ENCODE data around the gene RNGTT.
"Not testable (repeated sequence)": the region's sequence is repeated elsewhere in the genome, so short reads cannot be mapped to it uniquely, and the experiment has no call there.

The RNGTT gene

DNA sequence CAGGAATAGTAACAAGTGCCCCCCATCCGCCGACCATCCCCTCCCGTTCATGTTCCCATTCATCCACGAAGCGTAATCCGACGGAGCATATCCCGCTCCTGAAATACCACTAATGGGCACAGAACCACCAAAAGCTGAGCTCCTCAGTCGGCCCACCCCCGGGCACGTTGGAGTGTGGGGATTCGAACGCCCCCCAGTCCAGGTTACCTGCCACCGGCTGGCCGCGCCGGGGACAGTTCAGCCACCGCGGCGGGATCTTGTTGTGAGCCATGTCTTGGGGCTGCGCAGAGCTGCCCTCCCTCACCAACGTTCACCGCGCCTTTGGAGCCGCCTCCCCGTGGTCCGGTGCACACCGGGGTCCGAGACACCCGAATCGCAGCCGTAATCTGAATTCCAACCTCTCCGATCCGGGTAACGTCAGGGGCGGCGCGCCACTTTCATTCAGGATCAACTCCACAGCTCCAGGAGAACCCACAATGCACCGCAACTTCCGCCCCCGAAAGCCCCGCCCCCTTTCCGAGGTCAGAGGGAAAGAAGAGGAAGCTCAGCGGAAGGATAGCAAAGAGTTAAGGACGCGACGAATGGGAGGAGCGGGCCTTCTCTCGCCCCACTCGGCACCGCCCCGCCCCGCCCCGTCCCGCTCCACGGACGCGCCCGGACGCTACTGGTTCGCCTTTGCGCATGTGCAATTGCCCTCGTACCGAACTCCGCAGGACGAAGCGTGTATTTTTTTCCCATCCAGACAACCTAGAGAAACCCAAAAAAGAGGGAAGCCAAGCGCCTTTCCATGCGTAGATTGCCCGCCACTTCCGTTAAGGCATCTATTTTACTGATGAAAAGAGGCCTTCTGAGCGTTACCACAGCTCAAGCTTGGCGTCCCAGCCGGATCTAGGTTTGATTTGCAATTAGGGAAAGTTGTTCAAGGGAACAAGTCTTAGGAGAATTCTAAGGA, at the start of gene RNGTT:
Gene RNGTT, minus strand, starts transcription at position 480 of the 952 bp plus-strand sequence. Its CDS starts 209 bp downstream, at position 271.
- peak; percentile 98 for DNase-seq (ENCODE audit: low spot score)

DNA sequence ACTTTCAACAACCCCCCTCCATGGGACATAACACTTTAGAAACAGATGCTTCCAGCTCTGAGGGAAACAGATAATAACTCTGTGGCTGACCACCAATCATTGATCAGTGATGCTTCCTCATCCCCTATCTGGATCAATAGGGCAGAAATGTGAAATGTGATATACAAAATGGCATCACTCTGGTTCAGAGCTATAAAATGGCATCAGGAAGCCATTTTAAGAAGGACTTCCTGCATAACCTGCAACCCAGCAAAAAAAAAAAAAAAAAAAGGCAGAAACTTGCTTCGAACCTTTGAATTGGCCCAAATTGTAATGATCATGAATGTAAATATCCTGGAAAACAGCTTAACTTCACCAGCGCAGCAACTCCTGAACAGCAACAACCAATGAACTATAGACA, 48.0 kb upstream of the RNGTT start:
- no peak for DNase-seq (ENCODE audit: low spot score)

- no peak for DNase-seq (ENCODE audit: low spot score)
These were observed 47.4 kb upstream of the RNGTT start for GRCh38 chr6:89010825-89011224.

- no peak for DNase-seq (ENCODE audit: low spot score)
These were observed 46.2 kb upstream of the RNGTT start for GRCh38 chr6:89009624-89010059.

DNA sequence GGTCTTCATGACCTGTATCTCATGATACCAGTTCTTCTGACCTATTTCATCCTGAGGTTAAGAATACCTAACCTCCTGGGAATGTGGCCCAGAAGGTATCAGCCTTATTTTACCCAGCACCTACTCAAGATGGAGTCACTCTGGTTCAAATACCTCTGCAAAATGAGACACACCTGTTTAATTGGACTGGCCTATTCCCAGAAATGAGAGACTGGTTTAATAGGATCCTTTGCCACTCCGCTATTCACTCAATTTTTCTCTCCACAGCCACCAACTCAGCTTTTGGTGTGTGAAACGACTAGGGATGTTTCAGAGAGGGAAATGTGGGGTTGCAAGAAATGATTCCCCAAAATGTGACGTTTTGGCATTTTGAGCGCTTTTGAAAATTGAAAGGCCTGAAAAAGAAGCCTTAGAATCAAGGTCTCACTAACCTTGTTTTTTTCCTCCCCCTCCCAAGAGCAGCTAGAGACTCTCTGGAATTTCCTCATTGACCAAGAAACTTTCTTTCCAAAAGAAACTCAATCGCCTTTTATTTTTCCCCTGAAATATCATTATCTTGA, 45.5 kb upstream of the RNGTT start:
- no peak for DNase-seq (ENCODE audit: low spot score)

GRCh38 chr6:89008001-89008814, 44.8 kb upstream of the RNGTT start:
- no peak for DNase-seq (ENCODE audit: low spot score)

- no peak for DNase-seq (ENCODE audit: low spot score)
These were observed 44.0 kb upstream of the RNGTT start for GRCh38 chr6:89007209-89008000.

DNA sequence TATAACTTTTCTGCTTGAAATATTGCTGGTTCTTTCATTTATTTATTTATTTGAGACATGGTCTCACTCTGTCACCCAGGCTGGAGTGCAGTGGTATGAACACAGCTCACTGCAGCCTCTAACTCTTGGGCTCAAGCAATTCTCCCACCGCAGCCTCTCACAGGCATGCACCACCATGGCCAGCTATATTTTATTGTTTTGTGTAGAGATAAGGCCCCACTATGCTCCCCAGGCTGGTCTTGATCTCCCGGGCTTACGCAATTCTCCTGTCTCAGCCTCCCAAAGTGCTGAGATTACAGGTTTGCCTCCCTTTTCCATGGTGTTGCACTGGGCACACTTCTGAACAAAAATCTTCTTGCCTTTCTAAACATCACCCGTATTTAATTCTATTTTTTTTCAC, 39.1 kb upstream of the RNGTT start:
- DNase-seq (ENCODE audit: low spot score): no peak

- no peak for DNase-seq (ENCODE audit: low spot score)
These were observed 33.9 kb upstream of the RNGTT start for GRCh38 chr6:88997327-88997726.

- no peak for DNase-seq (ENCODE audit: low spot score)
These were observed 29.5 kb upstream of the RNGTT start for GRCh38 chr6:88992741-88993552.

- DNase-seq (ENCODE audit: low spot score): no peak
These were observed 25.8 kb upstream of the RNGTT start for GRCh38 chr6:88989215-88989614.

DNA sequence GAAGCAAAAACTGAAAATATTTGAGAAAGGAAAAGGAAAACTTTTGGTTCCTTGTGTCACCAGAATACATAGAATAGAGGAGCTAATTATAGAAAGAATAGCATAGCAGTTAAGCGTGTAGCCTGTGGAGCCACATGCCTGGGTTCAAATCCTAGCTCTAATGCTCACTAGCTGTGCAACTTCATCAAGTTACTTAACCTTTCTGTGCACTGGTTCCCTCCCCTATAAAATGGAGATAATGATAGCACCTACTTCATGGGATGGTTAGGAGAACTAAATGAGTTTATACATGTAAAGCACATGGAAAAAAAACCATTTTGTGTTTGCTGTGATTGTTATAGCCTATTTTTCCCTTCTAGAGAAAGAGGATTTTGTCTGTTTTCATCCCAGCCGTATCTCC, 24.5 kb upstream of the RNGTT start:
- DNase-seq (ENCODE audit: low spot score): no peak

- no peak for DNase-seq (ENCODE audit: low spot score)
These were observed 22.5 kb upstream of the RNGTT start for GRCh38 chr6:88985901-88986300.

- no peak for DNase-seq (ENCODE audit: low spot score)
These were observed 21.2 kb upstream of the RNGTT start for GRCh38 chr6:88984606-88985005.

GRCh38 chr6:88984152-88984551, 20.7 kb upstream of the RNGTT start:
- no peak for DNase-seq (ENCODE audit: low spot score)

- no peak for DNase-seq (ENCODE audit: low spot score)
These were observed 20.1 kb upstream of the RNGTT start for GRCh38 chr6:88983532-88983931.

DNA sequence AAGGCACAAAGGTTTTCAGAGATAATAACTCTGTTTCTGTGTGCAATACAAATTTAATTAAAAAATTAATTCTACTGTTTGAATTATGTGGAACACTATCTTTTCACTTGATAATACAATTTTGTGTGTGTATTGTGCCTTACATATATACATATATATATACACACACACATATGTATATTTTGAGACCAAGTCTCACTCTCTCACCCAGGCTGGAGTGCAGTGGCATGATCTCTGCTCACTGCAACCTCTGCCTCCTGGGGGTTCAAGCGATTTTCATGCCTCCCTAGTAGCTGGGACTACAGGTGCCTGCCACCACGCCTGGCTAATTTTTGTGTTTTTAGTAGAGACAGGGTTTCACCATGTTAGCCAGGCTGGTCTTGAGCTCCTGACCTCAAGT, 19.7 kb upstream of the RNGTT start:
- not testable (repeated sequence) for DNase-seq (ENCODE audit: low spot score)

DNA sequence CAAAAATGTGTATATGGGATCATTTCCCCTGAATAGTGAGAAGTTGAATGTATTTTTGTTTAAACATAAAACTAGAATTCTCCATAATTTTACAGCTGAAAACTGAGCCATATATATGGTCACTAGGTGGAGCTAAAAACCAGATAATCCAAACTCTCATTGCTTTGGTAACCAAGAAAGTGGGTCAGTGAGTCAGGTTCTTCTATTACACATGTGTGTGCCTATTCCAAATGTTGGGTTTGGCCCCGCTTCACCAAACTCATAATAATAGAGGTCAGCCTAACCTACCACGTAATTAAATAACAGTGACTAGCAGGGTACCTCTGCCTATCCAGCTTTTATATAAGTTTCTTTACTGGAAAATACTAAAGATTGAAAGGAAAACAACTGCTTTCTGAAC, 19.3 kb upstream of the RNGTT start:
- peak; percentile 66 for DNase-seq (ENCODE audit: low spot score)

- no peak for DNase-seq (ENCODE audit: low spot score)
These were observed 12.0 kb upstream of the RNGTT start for GRCh38 chr6:88975369-88975768.

DNA sequence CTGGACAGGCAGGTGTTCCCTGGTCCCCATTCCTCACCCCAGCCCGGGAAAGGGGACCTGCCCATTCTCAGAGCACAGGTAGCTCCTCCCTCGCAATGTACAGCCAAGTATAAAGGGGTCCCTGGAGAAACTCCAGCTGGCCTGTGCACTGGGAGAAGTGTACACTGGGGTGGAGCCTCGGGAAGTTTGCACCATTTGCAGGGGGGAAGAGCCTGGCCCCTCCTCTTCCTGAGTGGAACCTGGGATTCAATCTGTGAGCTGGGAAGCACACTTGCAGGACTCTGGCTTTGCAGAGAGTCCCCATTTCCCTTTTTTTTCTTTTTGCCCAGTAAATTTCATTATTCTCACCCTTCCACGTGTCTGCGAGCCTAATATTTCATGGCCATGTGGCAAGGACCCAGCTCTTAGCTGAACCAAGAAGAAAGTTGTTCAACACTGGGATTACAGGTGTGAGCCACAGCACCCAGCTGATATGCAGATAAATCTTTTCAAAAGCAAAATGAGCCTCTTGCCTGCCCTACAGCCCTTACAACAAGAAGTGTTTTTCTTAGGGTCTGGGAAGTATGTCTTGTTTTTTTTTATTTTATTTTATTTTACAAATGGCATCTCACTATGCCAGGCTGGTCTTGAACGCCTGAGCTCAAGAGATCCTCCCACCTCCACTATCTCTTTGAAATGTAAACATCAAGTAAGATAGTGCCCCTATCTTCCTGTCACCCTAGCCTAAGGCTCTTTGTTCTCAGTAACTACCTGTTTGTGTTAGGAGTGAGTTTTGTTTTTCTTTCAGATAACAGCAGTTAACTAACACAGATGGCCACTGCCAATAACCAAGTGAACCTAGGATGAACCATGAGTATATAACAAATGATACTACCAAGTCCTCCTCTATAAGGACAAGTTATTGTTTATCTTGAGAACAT, 9.3 kb upstream of the RNGTT start:
- DNase-seq (ENCODE audit: low spot score): no peak
